GM19468 (cell line): ENCODE results near the gene PEBP1.

Experiments
- ATAC-seq: cut with Tn5 transposase; IDR thresholded peaks from one replicate; pipeline ENCODE4 v1.9.1; 2021; ENCODE audit warnings: mild to moderate bottlenecking, moderate library complexity, moderate number of reproducible peaks; ENCODE audit not compliant: unreplicated experiment; ENCODE audit errors: extremely low read depth

Gene PEBP1

DNA sequence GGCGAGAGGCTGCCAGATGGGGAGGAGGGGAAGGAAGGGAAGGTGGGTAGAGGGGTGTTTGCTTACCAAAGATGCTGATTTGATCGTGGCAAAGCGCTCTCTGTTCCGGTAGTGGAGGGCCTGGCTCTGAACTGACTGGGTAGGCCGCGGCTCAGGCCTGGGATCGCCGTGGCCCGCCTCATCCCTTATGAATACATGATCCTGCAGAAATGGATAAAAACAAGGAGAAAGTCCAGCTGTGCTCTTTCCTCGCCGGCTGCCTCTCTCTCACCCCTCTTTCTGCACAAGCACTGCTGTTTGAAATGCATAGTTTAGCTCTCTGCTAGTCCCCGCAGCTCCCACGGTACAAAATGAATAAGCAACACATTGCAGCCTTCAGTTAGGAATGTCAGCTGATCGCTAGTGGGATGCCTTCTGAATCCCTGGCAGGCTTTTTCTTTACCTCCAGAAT, 53.8 kb downstream of the PEBP1 start:
- ATAC-seq = no peak

DNA sequence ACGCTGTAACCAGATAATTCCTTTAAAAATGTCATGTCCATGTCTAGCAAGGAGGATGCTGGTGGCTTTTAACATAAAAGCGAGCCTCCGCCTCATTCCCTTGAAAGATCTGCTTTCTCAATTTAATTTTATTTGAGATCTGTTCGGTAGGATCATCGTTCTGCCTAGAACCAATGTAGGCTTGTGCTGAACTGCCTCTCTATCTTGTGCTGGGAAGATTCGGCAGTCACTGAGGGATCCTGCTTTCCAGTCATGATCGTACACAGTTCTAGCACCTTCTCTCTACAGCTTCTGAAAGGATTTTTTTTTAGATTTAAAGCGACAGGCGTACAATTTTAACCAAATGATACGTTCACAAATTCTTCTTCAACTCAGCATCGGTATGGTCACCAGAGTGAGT, 54.3 kb downstream of the PEBP1 start:
- ATAC-seq = no peak

GRCh38 chr12:118193477-118193876, 57.6 kb downstream of the PEBP1 start:
- ATAC-seq = no peak

DNA sequence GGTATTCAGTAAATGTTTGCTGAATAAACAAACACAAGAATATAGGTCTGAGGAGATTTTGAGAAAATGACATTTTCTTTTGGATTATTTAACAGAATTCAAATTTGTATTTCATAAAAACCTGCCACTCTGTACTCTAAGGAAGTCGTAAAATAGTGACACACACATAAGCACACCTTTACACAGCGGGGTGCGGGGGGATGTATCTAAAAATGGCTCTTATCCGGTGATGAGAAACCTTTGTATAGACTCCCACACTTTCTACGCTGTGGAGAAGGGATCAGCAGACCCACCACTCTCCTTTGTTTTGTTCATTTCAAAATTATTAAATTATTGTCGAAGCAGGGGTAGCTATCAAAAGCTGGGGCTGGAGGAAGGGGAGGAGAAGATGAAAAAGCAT, 58.0 kb downstream of the PEBP1 start:
- ATAC-seq = no peak
